IPS-18c (cell line): ENCODE results near the gene USP1.

Source experiments
- H3K4me3 ChIP-seq: 2 replicates; pipeline ENCODE4 v1.7.0; 2013; ENCODE audit warnings: low read depth, mild to moderate bottlenecking, low read length, moderate library complexity; ENCODE audit not compliant: insufficient read depth
- H3K9me3 ChIP-seq: one replicate; pipeline ENCODE4 v1.6.1; 2013; ENCODE audit warnings: mild to moderate bottlenecking, low read length, moderate library complexity; ENCODE audit not compliant: control insufficient read depth, insufficient read depth

USP1 gene

GRCh38 chr1:62420214-62420613 lies 16.6 kb upstream of the USP1 start:
- H3K9me3 ChIP-seq = no peaks in the 10 kb centered on the region
- H3K4me3 ChIP-seq = no peak overlapping the region

GRCh38 chr1:62423580-62424242 lies 13.1 kb upstream of the USP1 start:
- H3K9me3 ChIP-seq = no peaks in the 10 kb centered on the region
- no peak overlapping the region for H3K4me3 ChIP-seq

DNA sequence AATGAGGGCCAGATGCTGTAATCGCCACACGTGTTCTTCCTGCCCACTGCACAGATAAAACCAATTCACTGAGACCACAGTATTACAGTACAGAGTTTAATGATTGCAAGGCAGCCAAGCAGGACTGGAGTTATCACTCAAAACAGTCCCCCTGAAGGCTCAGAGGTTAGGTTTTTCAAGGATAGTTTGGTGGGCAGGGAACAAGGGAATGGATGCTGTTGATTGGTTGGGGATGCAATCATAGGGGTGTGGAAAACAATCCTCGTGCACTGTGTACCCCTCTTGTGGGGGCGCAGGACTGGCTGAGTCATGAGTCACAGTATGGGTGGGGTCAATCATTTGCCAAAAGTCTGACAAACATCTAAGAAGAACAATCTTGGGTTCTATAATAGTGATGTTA lies 12.4 kb upstream of the USP1 start:
- Histone ChIP-seq H3K9me3 (no peaks in the 10 kb centered on the region), H3K4me3 (no peak overlapping the region)

DNA sequence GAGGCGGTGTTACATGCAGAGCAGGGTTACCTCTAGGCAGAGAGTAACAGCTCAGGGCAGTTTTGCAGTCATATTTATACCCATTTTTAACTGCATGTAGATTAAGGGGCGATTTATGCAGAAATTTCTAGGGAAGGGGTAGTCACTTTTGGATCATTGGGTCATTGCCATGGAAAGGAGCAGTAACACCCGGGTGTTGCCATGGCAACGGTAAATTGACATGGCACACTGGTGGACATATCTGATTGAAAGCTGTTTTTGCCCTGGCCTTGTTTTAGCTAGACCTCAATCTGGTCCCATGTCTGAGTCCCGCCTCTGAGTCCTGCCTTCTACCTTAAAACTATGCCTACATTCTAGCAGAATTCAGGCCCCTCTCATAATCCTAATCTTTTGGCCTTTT lies 11.8 kb upstream of the USP1 start:
- no peak overlapping the region for H3K4me3 ChIP-seq
- no peaks in the 10 kb centered on the region for H3K9me3 ChIP-seq

GRCh38 chr1:62426237-62426636 lies 10.6 kb upstream of the USP1 start:
- H3K9me3 ChIP-seq = no peaks in the 10 kb centered on the region
- H3K4me3 ChIP-seq = no peak overlapping the region

GRCh38 chr1:62426794-62427193 lies 10.1 kb upstream of the USP1 start:
- Histone ChIP-seq H3K4me3 (no peak overlapping the region), H3K9me3 (no peaks in the 10 kb centered on the region)

GRCh38 chr1:62428351-62428750 lies 8.5 kb upstream of the USP1 start:
- no peak overlapping the region for H3K4me3 ChIP-seq
- no peaks in the 10 kb centered on the region for H3K9me3 ChIP-seq

DNA sequence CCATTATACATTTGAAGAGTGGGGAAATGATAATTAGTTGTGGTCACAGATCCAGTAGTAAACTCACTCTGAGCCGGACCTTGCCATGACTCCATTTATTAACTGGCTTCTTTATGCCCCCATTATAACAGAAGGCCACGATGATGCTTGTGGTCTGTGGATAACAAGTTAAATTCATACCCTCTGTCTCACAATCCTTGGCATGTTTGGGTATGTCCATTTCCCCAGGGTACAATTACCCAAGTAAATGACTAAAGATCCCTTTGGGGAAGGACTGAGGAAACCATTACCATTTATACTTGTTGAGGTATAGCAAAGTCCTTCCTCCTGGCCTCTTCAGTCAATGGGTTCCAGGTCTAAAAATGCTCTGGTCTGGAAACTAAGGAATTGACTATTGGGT lies 7.3 kb upstream of the USP1 start:
- H3K4me3 ChIP-seq = no peak overlapping the region
- no peaks in the 10 kb centered on the region for H3K9me3 ChIP-seq

- no peak overlapping the region for H3K4me3 ChIP-seq
- no peaks in the 10 kb centered on the region for H3K9me3 ChIP-seq
These were observed 2.8 kb upstream of the USP1 start for GRCh38 chr1:62433861-62434617.

DNA sequence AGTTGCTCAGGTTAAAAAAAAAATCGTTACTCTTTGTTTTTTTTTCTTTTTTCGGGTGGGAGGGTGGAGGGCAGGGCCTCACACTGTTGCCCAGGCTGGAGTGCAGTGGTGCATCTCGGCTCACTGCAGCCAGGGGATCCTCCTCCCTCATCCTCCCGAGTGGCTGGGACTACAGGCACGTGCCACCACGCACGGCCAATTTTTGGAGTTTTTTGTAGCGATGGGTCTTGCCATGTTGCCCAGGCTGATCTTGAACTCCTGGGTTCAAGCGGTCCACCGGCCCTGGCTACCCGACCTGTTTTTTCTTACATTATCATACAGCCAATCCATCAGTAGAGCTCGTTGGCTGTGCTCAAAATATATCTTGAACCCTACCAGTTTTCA lies 2.2 kb upstream of the USP1 start:
- Histone ChIP-seq H3K9me3 (no peaks in the 10 kb centered on the region), H3K4me3 (no peak overlapping the region)

- Histone ChIP-seq H3K9me3 (no peaks in the 10 kb centered on the region), H3K4me3 (peak overlapping the region; percentile 94)
These were observed 1.4 kb upstream of the USP1 start for GRCh38 chr1:62435231-62436038.

- Histone ChIP-seq H3K9me3 (no peaks in the 10 kb centered on the region), H3K4me3 (peak overlapping the region; percentile 94)
These were observed 797 bp upstream of the USP1 start for GRCh38 chr1:62436039-62436465.

- H3K4me3 ChIP-seq = peak overlapping the region; percentile 94
- H3K9me3 ChIP-seq = no peaks in the 10 kb centered on the region
These were observed 558 bp downstream of the USP1 start for GRCh38 chr1:62437273-62437940.

GRCh38 chr1:62438163-62438562 lies 1.3 kb downstream of the USP1 start:
- peak overlapping the region; percentile 94 for H3K4me3 ChIP-seq

DNA sequence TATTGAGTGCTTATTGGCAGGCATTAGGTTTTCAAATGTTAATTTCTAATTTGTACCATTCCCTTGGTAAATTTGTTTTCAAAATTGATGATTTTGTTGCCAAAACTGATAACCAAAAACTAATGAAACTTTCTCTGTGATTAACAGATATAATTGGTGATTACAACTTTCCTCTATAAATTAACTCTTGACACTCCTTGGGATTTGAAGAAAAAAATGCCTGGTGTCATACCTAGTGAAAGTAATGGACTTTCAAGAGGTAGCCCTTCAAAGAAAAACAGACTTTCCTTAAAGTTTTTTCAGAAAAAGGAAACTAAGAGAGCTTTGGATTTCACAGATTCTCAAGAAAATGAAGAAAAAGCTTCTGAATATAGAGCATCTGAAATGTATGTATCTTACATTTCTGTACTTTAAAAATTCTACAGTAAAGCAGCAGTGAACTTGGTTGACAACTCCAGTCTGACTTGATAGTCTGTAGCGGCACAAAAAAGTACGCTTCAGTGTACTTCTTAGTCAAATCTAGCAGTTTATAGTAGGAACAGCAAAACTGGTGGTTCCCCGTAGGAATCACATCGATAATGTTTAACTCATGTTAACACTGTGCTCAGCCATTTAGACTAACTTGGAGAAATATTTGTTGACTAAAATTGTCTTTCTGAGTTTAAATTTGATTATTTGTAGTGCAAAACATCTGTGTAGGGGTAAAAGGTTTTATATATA lies 3.0 kb downstream of the USP1 start:
- Histone ChIP-seq H3K9me3 (no peaks in the 10 kb centered on the region), H3K4me3 (no peak overlapping the region)

More at GRCh38 chr1:62438163-62438562, 1.3 kb downstream of the USP1 start:
- H3K9me3 ChIP-seq = no peaks in the 10 kb centered on the region

DNA sequence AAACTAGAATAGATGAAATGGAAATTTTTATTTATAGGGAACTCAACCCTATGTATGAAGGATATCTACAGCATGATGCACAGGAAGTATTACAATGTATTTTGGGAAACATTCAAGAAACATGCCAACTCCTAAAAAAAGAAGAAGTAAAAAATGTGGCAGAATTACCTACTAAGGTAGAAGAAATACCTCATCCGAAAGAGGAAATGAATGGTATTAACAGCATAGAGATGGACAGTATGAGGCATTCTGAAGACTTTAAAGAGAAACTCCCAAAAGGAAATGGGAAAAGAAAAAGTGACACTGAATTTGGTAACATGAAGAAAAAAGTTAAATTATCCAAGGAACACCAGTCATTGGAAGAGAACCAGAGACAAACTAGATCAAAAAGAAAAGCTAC lies 7.9 kb downstream of the USP1 start:
- H3K9me3 ChIP-seq = no peaks in the 10 kb centered on the region
- no peak overlapping the region for H3K4me3 ChIP-seq
